ENCODE measurements around the gene VPS13D.

DNA sequence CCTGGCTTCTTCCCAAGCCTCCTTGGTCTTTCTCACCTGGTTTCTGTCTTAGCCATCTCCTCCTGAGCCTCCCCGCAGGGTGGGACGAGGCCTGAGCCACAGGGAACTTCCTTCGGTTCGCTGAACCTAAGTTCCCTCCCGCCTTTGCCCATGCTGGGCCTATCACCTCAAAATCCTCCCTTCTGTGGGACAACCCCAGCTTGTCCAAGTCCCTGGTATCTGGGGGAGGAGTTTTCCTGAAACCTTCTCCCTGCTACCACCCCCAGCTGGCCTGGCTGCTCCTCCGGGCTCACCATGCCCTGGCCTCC, 27.7 kb upstream of the VPS13D start:
- no peak for TF ChIP-seq POLR2A (IDR thresholded peaks at IDR 0.05; ENCODE audit: low read depth, low read length)
- TF ChIP-seq, protein P1, sequence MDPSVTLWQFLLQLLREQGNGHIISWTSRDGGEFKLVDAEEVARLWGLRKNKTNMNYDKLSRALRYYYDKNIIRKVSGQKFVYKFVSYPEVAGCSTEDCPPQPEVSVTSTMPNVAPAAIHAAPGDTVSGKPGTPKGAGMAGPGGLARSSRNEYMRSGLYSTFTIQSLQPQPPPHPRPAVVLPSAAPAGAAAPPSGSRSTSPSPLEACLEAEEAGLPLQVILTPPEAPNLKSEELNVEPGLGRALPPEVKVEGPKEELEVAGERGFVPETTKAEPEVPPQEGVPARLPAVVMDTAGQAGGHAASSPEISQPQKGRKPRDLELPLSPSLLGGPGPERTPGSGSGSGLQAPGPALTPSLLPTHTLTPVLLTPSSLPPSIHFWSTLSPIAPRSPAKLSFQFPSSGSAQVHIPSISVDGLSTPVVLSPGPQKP (IDR thresholded peaks at IDR 0.05; ENCODE audit: borderline replicate concordance, low read depth, low read length), result no peak
